SK-N-SH treated with all-trans-retinoic acid at 6 μM for 48 hours (cell line): ENCODE data around the gene KIF20A.
A peak's percentile ranks its signal among the peaks of the same experiment; 100 is the strongest.

Source experiments
- ATAC-seq: fragments of 200-7000 bp; cut with Tn5 transposase; 3 replicates; pipeline ENCODE4 v1.9.1; 2020; ENCODE audit warnings: mild to moderate bottlenecking, moderate library complexity
- ARNTL ChIP-seq: fragments of 450-650 bp; formaldehyde crosslinking; IDR thresholded peaks from 2 replicates; pipeline ENCODE4 v1.5.0; 2020; ENCODE audit warnings: low read depth, mild to moderate bottlenecking, moderate library complexity, borderline replicate concordance
- BACH2 ChIP-seq: fragments of 250-450 bp; sonication (Bioruptor Pico); IDR thresholded peaks from 2 replicates; pipeline ENCODE4 v1.9.0; 2021; ENCODE audit warnings: mild to moderate bottlenecking, borderline replicate concordance
- ESRRG ChIP-seq: fragments of 250-450 bp; sonication (Bioruptor Pico); IDR thresholded peaks from 2 replicates; pipeline ENCODE4 v1.6.1; 2021; ENCODE audit warnings: mild to moderate bottlenecking
- GLIS3 ChIP-seq: fragments of 250-450 bp; sonication (Bioruptor Pico); IDR thresholded peaks from 2 replicates; pipeline ENCODE4 v1.5.0; 2020; ENCODE audit warnings: mild to moderate bottlenecking, moderate library complexity
- ISL1 ChIP-seq: fragments of 250-450 bp; sonication (Bioruptor Pico); IDR thresholded peaks from 2 replicates; pipeline ENCODE4 v2.1.2; 2022; ENCODE audit warnings: mild to moderate bottlenecking, moderate library complexity
- OSR1 ChIP-seq: fragments of 250-450 bp; sonication (Bioruptor Pico); IDR thresholded peaks from 2 replicates; pipeline ENCODE4 v1.8.0; 2022; ENCODE audit warnings: moderate library complexity, mild to moderate bottlenecking, inconsistent platforms
- PATZ1 ChIP-seq: fragments of 250-450 bp; sonication (Bioruptor Pico); IDR thresholded peaks from 2 replicates; pipeline ENCODE4 v1.8.0; 2020; ENCODE audit warnings: mild to moderate bottlenecking, moderate library complexity, borderline replicate concordance
- POU6F1 ChIP-seq: fragments of 250-450 bp; sonication (Bioruptor Pico); IDR thresholded peaks from 2 replicates; pipeline ENCODE4 v1.8.0; 2021; ENCODE audit warnings: low read depth, mild to moderate bottlenecking, moderate library complexity, borderline replicate concordance
- RARB ChIP-seq: fragments of 250-450 bp; sonication (Bioruptor Pico); IDR thresholded peaks from 2 replicates; pipeline ENCODE4 v1.8.0; 2021; ENCODE audit warnings: mild to moderate bottlenecking, moderate library complexity
- SNAI2 ChIP-seq: fragments of 250-450 bp; sonication (Bioruptor Pico); IDR thresholded peaks from 2 replicates; pipeline ENCODE4 v1.5.0; 2020; ENCODE audit warnings: mild to moderate bottlenecking, moderate library complexity
- TCF4 ChIP-seq: fragments of 250-450 bp; sonication (Bioruptor Pico); IDR thresholded peaks from 2 replicates; pipeline ENCODE4 v1.8.0; 2021; ENCODE audit warnings: mild to moderate bottlenecking, moderate library complexity, borderline replicate concordance
- TOX ChIP-seq: fragments of 250-450 bp; sonication (Bioruptor Pico); IDR thresholded peaks from 2 replicates; pipeline ENCODE4 v1.8.0; 2021; ENCODE audit warnings: mild to moderate bottlenecking, moderate library complexity, borderline replicate concordance
- TSHZ2 ChIP-seq: fragments of 250-450 bp; sonication (Bioruptor Pico); IDR thresholded peaks from 2 replicates; pipeline ENCODE4 v1.5.0; 2020; ENCODE audit warnings: mild to moderate bottlenecking, moderate library complexity
- ZC3H10 ChIP-seq: fragments of 250-450 bp; sonication (Bioruptor Pico); IDR thresholded peaks from 2 replicates; pipeline ENCODE4 v1.5.1; 2021; ENCODE audit warnings: mild to moderate bottlenecking, moderate library complexity
- ZFP3 ChIP-seq: fragments of 250-450 bp; sonication (Bioruptor Pico); IDR thresholded peaks from 2 replicates; pipeline ENCODE4 v1.5.0; 2020; ENCODE audit warnings: mild to moderate bottlenecking, moderate library complexity
- ZFP30 ChIP-seq: fragments of 450-650 bp; formaldehyde crosslinking; IDR thresholded peaks from 2 replicates; pipeline ENCODE4 v1.5.0; 2022; ENCODE audit warnings: mild to moderate bottlenecking, moderate library complexity
- ZNF565 ChIP-seq: fragments of 450-650 bp; formaldehyde crosslinking; conservative IDR thresholded peaks from 2 replicates; pipeline ENCODE4 v1.5.0; 2020; ENCODE audit warnings: low read depth, mild to moderate bottlenecking, moderate library complexity
- ZNF8 ChIP-seq: fragments of 450-650 bp; formaldehyde crosslinking; IDR thresholded peaks from 2 replicates; pipeline ENCODE4 v1.5.0; 2020; ENCODE audit warnings: mild to moderate bottlenecking, moderate library complexity
- TF ChIP-seq, protein P1 (sequence below): fragments of 250-450 bp; sonication (Bioruptor Pico); IDR thresholded peaks from 2 replicates; pipeline ENCODE4 v1.5.1; 2021; ENCODE audit warnings: mild to moderate bottlenecking, moderate library complexity

KIF20A gene

DNA sequence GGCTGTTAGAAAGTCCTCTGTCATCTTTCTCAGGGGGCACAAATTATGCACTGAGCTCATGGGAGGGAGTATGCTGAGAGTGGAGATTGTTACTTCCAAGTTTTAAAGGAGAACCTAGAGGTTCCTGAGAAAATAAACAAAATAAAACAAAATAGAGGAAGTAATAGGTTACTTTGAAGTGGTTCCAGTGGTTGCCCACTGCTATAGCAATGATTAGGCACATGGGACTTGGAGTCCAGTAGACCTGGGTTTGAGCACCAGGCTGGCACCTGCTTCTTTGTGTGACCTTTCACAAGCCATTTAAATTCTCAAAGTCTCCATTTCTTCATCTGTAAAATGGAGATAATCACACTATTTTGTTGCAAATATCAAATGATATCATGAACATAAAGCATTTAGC lies 48.0 kb downstream of the KIF20A start:
- no peak for ATAC-seq
- TF ChIP-seq ZFP3 (CRISPR knock-in tag) (no peak), ZNF565 (CRISPR knock-in tag) (no peak), OSR1 (no peak), ZNF8 (CRISPR knock-in tag) (no peak), POU6F1 (no peak), ZC3H10 (CRISPR knock-in tag) (no peak), ESRRG (CRISPR knock-in tag) (no peak), BACH2 (no peak)

- TF ChIP-seq RARB (CRISPR knock-in tag) (no peak), OSR1 (no peak), ESRRG (CRISPR knock-in tag) (no peak), TOX (CRISPR knock-in tag) (no peak), ISL1 (CRISPR knock-in tag) (no peak), ZFP30 (CRISPR knock-in tag) (no peak), TSHZ2 (no peak), PATZ1 (CRISPR knock-in tag) (no peak), ZNF565 (CRISPR knock-in tag) (no peak), POU6F1 (no peak), ARNTL (CRISPR knock-in tag) (no peak), BACH2 (no peak)
- TF ChIP-seq, all 23 proteins: peak for 0
- no peak for ATAC-seq
Observed at GRCh38 chr5:138229387-138229786, 50.5 kb downstream of the KIF20A start.

DNA sequence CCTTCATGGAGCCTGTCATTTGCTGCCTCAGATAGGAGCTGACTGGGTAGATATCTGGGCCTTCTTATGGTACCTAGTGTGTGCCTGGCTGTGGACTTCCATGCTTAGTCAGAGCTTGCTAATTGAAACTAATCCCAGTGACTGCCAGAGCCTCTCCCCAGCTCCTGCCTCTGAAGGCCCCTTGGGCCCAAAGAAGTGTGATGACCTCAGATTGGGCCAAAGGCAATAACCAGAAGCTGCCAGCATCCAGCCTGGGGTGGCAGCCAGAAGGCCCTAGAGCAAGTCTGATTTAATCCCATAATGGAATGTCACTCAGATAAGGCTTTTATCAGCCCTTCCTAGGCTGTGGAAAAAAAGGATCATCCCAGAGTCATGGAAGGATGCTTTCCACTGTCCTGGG lies 51.3 kb downstream of the KIF20A start:
- ATAC-seq, result no peak; the same call in 1 of the 3 replicates
- TF ChIP-seq TCF4 (CRISPR knock-in tag), result peak; percentile 51
- TF ChIP-seq TOX (CRISPR knock-in tag), result no peak
- TF ChIP-seq SNAI2 (CRISPR knock-in tag), result no peak
- TF ChIP-seq GLIS3 (CRISPR knock-in tag), result no peak
- no peak for TF ChIP-seq PATZ1 (CRISPR knock-in tag)
- peak; percentile 52 for TF ChIP-seq ISL1 (CRISPR knock-in tag)
- TF ChIP-seq, protein P1, sequence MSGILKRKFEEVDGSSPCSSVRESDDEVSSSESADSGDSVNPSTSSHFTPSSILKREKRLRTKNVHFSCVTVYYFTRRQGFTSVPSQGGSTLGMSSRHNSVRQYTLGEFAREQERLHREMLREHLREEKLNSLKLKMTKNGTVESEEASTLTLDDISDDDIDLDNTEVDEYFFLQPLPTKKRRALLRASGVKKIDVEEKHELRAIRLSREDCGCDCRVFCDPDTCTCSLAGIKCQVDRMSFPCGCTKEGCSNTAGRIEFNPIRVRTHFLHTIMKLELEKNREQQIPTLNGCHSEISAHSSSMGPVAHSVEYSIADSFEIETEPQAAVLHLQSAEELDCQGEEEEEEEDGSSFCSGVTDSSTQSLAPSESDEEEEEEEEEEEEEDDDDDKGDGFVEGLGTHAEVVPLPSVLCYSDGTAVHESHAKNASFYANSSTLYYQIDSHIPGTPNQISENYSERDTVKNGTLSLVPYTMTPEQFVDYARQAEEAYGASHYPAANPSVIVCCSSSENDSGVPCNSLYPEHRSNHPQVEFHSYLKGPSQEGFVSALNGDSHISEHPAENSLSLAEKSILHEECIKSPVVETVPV, result no peak
- TF ChIP-seq ZC3H10 (CRISPR knock-in tag), result no peak
- TF ChIP-seq TSHZ2, result peak; percentile 45; the same call in 1 of the 2 replicates
